Ishikawa (cell line): ENCODE data around the gene GAS2L2.

Experiments used
- CEBPB ChIP-seq: IDR thresholded peaks from 2 replicates; pipeline ENCODE4 v1.6.1; 2012
- CREB1 ChIP-seq: IDR thresholded peaks from 2 replicates; pipeline ENCODE4 v1.6.1; 2012; ENCODE audit warnings: low read depth
- EGR1 ChIP-seq: IDR thresholded peaks from 2 replicates; pipeline ENCODE4 v1.6.1; 2012
- EP300 ChIP-seq: IDR thresholded peaks from 2 replicates; pipeline ENCODE4 v1.6.1; 2012; ENCODE audit warnings: borderline replicate concordance
- FOXM1 ChIP-seq: IDR thresholded peaks from 2 replicates; pipeline ENCODE4 v1.6.1; 2012; ENCODE audit warnings: low read depth, borderline replicate concordance
- MAX ChIP-seq: IDR thresholded peaks from 2 replicates; pipeline ENCODE4 v1.6.1; 2012
- NFIC ChIP-seq: IDR thresholded peaks from 2 replicates; pipeline ENCODE4 v1.6.1; 2012
- RAD21 ChIP-seq: IDR thresholded peaks from 2 replicates; pipeline ENCODE4 v1.6.1; 2012; ENCODE audit warnings: low read depth
- TAF1 ChIP-seq: IDR thresholded peaks from 2 replicates; pipeline ENCODE4 v1.6.1; 2012; ENCODE audit warnings: low read depth, mild to moderate bottlenecking
- TCF12 ChIP-seq: IDR thresholded peaks from 2 replicates; pipeline ENCODE4 v1.6.1; 2012; ENCODE audit warnings: low read depth
- TEAD4 ChIP-seq: IDR thresholded peaks from 2 replicates; pipeline ENCODE4 v1.6.1; 2012
- YY1 ChIP-seq: IDR thresholded peaks from 2 replicates; pipeline ENCODE4 v1.6.1; 2012; ENCODE audit warnings: low read depth
- ZBTB7A ChIP-seq: IDR thresholded peaks from 2 replicates; pipeline ENCODE4 v1.6.1; 2012; ENCODE audit warnings: low read depth
- TF ChIP-seq, protein P1 (sequence below): IDR thresholded peaks from 2 replicates; pipeline ENCODE4 v1.6.1; 2012
- TF ChIP-seq, protein P2 (sequence below): IDR thresholded peaks from 2 replicates; pipeline ENCODE4 v1.6.1; 2012; ENCODE audit warnings: low read depth, mild to moderate bottlenecking

GAS2L2 gene

DNA sequence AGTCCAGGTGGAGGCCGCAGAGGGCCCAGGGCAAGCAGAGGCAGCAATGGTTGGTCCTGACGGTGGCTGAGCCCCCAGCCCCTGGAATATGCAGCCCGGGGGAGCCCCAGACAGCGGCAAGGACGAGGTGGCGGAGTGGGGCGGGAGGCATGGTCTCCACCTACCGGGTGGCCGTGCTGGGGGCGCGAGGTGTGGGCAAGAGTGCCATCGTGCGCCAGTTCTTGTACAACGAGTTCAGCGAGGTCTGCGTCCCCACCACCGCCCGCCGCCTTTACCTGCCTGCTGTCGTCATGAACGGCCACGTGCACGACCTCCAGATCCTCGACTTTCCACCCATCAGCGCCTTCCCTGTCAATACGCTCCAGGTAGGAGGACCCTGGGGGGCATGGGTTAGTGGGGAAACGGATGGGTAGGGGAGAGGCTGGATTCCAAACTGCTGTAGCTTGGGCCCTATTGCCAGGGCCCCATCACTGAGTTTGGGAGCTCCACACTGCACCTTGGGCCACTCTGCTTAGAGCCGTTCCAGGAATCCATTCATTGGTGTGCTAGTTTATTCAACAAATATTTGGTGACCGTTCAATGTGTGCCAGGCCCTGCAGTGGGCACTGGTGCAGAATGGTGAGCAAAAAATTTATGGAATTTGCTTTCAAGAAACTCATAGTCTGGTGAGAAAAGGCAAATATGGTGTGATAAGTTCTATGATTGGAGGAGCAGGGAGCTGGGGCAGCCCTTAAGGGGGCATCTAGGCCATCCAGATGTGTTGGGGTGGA lies 17.8 kb downstream of the GAS2L2 start:
- no peak for TF ChIP-seq TAF1
- TF ChIP-seq TCF12 = no peak
- no peak for TF ChIP-seq ZBTB7A
- TF ChIP-seq TEAD4 = no peak
- TF ChIP-seq, protein P1, sequence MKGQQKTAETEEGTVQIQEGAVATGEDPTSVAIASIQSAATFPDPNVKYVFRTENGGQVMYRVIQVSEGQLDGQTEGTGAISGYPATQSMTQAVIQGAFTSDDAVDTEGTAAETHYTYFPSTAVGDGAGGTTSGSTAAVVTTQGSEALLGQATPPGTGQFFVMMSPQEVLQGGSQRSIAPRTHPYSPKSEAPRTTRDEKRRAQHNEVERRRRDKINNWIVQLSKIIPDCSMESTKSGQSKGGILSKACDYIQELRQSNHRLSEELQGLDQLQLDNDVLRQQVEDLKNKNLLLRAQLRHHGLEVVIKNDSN = no peak
- TF ChIP-seq EP300 = no peak
- no peak for TF ChIP-seq NFIC

DNA sequence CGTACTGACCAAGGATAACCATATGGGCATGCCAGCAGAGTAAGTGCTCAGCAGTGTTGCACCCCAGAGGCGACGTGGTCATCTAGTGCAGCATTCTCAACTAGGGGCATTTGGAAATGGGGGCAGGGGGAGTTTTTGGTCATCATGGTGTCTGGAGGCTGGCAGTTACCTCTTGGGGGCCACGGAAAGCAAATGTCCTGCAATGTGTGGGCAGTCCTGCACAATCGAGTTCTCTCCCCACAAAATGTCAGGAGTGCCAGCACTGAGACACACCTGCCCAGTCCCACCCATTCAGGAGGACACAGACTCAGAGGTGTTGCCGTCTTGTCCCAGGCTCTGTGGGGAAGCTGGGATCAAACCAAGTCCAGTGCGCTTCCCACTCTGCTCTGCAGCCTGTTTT lies 18.6 kb downstream of the GAS2L2 start:
- TF ChIP-seq NFIC (no peak), RAD21 (no peak), TEAD4 (no peak), CREB1 (no peak), TCF12 (no peak), EGR1 (no peak), CEBPB (no peak), ZBTB7A (no peak), EP300 (no peak), MAX (no peak)

DNA sequence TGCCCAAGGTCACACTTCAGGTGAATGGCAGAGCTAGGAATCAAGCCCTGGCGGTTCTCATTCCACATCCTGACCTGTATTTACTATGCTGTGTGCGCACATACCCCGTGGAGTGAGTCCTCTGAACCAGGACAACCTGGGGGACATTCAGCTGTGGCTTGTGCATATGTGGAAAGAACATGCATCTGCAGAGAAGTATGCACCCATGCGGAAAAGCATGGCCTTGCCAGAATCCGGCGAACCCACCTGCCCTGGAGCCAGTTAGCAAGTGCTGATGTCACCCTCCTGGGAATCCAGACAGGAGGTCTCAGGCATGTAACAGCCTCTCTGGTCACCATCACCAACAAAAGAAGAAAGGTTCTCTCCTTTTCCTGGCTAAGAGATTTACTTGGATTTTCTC lies 19.7 kb downstream of the GAS2L2 start:
- TF ChIP-seq FOXM1 = no peak
- TF ChIP-seq CREB1 = no peak
- TF ChIP-seq RAD21 = no peak
- TF ChIP-seq TEAD4 = no peak
- TF ChIP-seq MAX = no peak
- TF ChIP-seq CEBPB = no peak
- TF ChIP-seq TCF12 = no peak
- TF ChIP-seq, protein P1 = no peak
- TF ChIP-seq TAF1 = no peak
- TF ChIP-seq, protein P2, sequence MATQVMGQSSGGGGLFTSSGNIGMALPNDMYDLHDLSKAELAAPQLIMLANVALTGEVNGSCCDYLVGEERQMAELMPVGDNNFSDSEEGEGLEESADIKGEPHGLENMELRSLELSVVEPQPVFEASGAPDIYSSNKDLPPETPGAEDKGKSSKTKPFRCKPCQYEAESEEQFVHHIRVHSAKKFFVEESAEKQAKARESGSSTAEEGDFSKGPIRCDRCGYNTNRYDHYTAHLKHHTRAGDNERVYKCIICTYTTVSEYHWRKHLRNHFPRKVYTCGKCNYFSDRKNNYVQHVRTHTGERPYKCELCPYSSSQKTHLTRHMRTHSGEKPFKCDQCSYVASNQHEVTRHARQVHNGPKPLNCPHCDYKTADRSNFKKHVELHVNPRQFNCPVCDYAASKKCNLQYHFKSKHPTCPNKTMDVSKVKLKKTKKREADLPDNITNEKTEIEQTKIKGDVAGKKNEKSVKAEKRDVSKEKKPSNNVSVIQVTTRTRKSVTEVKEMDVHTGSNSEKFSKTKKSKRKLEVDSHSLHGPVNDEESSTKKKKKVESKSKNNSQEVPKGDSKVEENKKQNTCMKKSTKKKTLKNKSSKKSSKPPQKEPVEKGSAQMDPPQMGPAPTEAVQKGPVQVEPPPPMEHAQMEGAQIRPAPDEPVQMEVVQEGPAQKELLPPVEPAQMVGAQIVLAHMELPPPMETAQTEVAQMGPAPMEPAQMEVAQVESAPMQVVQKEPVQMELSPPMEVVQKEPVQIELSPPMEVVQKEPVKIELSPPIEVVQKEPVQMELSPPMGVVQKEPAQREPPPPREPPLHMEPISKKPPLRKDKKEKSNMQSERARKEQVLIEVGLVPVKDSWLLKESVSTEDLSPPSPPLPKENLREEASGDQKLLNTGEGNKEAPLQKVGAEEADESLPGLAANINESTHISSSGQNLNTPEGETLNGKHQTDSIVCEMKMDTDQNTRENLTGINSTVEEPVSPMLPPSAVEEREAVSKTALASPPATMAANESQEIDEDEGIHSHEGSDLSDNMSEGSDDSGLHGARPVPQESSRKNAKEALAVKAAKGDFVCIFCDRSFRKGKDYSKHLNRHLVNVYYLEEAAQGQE = no peak
- TF ChIP-seq ZBTB7A = no peak
- TF ChIP-seq NFIC = no peak
- no peak for TF ChIP-seq YY1
- no peak for TF ChIP-seq EGR1
- no peak for TF ChIP-seq EP300

DNA sequence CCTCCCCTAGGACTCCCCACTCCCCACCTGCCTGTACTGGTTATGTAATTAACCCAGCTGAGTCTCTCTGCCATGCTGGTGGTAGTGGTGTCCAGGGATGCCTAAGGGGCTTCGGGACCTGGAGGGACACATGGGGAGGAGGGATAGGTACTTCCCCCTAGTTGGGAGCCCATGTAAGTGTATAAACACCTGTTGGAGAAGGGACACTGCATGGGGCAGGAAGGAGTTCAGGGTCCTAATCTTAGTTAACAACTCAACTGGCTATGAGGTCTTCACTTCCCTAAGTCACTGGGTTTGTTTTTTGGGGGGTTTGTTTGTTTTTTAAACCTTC lies 20.3 kb downstream of the GAS2L2 start:
- TF ChIP-seq MAX = no peak
- TF ChIP-seq CREB1 = no peak
- no peak for TF ChIP-seq YY1

DNA sequence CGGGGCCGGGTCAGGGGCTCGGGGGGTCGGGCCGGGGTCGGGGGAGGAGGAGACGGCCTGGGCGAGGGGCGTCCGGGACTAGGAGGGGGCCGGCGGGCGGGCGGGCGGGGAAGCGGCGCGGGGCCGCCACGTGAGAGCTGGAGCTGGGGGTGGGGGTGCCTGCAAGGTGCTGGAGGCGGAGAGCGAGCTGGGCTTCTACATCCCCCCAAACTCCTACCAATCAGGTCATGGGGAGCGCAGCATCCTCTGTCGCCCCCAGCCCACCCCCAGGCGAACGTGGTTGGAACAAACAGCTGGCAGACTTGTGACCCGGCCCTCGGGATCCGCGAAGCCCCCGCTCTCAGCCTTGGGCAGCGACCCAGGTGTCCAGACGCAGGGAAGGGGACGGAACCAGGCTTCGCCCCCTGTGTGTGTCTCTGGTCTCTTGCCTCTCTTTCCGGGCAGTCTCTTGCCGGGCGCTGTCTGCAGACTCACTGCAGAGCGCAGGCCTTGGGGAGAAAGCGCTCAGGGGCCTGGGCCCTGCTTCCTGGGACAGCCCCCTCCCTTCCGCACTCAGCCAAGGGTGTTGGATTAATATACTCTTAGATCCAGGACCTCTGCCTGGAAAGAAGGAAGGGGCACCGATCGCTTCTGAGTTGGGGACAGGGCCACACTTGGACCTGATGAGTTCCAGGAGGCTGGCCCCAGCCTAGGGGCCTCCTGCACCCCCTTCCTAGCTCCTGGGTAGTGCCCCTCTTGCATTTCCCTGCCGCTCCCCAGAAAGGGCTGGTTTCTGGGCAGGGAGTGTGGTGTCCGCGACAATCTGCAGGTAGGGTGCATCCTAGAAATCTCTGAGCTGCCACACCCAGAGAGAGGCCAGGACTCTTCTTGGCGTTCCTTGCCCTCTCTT lies 20.9 kb downstream of the GAS2L2 start:
- no peak for TF ChIP-seq EGR1
- TF ChIP-seq, protein P2 = no peak
- TF ChIP-seq TCF12 = no peak
- no peak for TF ChIP-seq RAD21
- TF ChIP-seq, protein P1 = no peak
- TF ChIP-seq YY1 = no peak
- TF ChIP-seq CREB1 = no peak
